ENCODE data around the gene COL11A1.

Gene COL11A1

DNA sequence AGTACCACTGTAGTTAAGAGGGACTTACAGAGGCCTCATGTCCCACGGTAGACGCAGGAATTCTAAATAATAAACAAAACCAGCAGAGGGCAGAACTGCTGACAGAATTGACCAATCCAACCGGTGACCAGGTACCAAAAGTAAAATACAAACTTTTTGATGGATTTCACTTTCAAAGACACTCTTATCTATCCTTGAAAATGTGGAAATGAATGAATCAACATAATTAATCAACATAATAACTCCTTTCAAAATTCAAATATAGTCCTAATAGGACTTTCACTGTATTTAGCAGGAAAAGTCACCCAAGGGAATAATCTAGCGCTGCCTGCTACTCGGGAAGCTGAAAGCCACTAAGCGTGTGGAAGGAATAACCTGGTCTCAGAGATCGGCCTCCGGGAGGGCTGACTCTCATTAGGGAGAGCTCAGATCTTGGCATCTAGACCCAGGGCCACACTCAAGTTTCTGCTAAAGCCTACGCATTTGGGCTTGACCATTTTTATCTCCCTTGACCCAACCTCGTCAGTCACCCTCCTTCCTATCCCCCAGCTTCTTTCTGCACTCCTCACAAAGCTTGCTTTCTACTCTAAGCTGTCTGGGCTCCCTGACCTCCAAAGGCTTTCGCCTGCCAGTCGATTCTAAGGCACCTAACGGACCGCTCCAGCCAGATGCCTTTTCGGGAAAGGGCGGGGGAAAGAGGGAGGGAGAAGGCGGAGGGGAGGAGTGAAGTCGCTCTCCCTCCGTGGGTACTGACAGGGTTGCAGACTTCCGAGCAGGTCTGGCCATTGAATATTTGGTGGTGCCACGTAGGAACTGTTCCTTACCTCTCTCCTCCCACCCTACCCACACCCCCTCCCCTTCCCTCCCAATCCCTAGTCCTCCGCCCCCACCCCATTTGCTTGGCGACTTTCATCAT, 1.6 kb downstream of the COL11A1 start:
- peak; percentile 33 for DNase-seq
- no peaks in the 10 kb centered on the region for H3K27me3 ChIP-seq (ENCODE audit: insufficient read depth, low read depth, severe bottlenecking)
- no peak overlapping the region for H3K27ac ChIP-seq
- no peaks in the 10 kb centered on the region for H3K9me3 ChIP-seq (ENCODE audit: severe bottlenecking)
- H3K36me3 ChIP-seq, result no peaks in the 10 kb centered on the region
- peak overlapping the region; percentile 53 for H3K4me3 ChIP-seq (ENCODE audit: low read depth, low read length)
- TF ChIP-seq, protein P1, sequence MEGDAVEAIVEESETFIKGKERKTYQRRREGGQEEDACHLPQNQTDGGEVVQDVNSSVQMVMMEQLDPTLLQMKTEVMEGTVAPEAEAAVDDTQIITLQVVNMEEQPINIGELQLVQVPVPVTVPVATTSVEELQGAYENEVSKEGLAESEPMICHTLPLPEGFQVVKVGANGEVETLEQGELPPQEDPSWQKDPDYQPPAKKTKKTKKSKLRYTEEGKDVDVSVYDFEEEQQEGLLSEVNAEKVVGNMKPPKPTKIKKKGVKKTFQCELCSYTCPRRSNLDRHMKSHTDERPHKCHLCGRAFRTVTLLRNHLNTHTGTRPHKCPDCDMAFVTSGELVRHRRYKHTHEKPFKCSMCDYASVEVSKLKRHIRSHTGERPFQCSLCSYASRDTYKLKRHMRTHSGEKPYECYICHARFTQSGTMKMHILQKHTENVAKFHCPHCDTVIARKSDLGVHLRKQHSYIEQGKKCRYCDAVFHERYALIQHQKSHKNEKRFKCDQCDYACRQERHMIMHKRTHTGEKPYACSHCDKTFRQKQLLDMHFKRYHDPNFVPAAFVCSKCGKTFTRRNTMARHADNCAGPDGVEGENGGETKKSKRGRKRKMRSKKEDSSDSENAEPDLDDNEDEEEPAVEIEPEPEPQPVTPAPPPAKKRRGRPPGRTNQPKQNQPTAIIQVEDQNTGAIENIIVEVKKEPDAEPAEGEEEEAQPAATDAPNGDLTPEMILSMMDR (IDR thresholded peaks at IDR 0.05; ENCODE audit: low read depth, low read length), result peak; percentile 34; the same call in 1 of the 2 replicates

- Histone ChIP-seq H3K9me3 (ENCODE audit: severe bottlenecking) (no peaks in the 10 kb centered on the region), H3K36me3 (no peaks in the 10 kb centered on the region), H3K27ac (no peak overlapping the region), H3K4me3 (ENCODE audit: low read depth, low read length) (no peak overlapping the region), H3K27me3 (ENCODE audit: insufficient read depth, low read depth, severe bottlenecking) (no peaks in the 10 kb centered on the region)
- TF ChIP-seq, protein P1 (IDR thresholded peaks at IDR 0.05; ENCODE audit: low read depth, low read length), result no peak
- DNase-seq, result no peak
Measured at GRCh38 chr1:103101399-103101798, 6.9 kb downstream of the COL11A1 start.

DNA sequence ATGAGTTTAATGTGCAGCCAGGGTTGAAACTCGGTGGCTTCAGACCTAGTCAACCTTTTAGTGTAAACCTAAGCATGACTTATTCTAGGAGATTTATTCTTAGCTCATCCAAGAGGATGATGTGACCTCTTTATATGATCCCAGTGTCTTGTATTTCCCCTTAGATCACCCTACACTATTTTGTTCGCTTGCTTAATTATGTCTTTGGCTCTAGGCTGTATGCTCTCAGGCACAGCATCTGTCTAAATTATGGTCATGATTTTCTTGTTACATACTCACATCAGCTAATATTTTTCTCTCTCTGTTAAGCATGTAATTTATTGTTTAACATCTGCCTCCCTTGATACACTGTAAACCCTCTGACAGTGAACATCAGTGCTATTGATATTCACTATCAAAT, 19.1 kb downstream of the COL11A1 start:
- Histone ChIP-seq H3K36me3 (no peaks in the 10 kb centered on the region), H3K9me3 (ENCODE audit: severe bottlenecking) (no peaks in the 10 kb centered on the region), H3K27me3 (ENCODE audit: insufficient read depth, low read depth, severe bottlenecking) (no peaks in the 10 kb centered on the region), H3K27ac (no peak overlapping the region), H3K4me3 (ENCODE audit: low read depth, low read length) (no peak overlapping the region)
- DNase-seq, result no peak
- TF ChIP-seq, protein P1 (IDR thresholded peaks at IDR 0.05; ENCODE audit: low read depth, low read length), result no peak

DNA sequence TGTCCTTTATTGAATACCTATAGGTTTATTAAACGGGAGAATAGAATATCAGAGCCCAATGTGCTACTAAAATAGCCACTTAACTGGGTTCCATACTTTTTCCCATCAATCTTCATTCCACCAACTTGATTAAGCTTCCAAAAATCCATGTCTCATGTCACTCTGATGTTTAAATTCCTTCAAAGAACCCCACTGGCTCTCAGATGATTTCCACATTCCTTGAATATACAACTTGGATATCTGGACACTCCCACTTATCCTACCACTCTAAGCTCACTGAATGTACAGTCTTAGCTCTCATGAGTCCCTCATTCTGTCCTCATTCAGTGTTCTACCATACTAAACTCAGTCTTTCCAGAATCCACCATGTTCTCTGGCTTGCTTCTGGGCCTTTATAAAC, 21.1 kb downstream of the COL11A1 start:
- TF ChIP-seq, protein P1 (IDR thresholded peaks at IDR 0.05; ENCODE audit: low read depth, low read length), result no peak
- H3K36me3 ChIP-seq, result no peaks in the 10 kb centered on the region
- DNase-seq, result no peak

GRCh38 chr1:103084181-103084580, 24.1 kb downstream of the COL11A1 start:
- no peaks in the 10 kb centered on the region for H3K9me3 ChIP-seq (ENCODE audit: severe bottlenecking)
- no peak overlapping the region for H3K27ac ChIP-seq
- no peak for DNase-seq
- H3K36me3 ChIP-seq, result no peaks in the 10 kb centered on the region
- H3K27me3 ChIP-seq (ENCODE audit: insufficient read depth, low read depth, severe bottlenecking), result no peaks in the 10 kb centered on the region
- no peak overlapping the region for H3K4me3 ChIP-seq (ENCODE audit: low read depth, low read length)
- TF ChIP-seq, protein P1 (IDR thresholded peaks at IDR 0.05; ENCODE audit: low read depth, low read length), result no peak

More for the DNA sequence above, 21.1 kb downstream of the COL11A1 start:
- no peaks in the 10 kb centered on the region for H3K9me3 ChIP-seq (ENCODE audit: severe bottlenecking)
- H3K27me3 ChIP-seq (ENCODE audit: insufficient read depth, low read depth, severe bottlenecking), result no peaks in the 10 kb centered on the region
- no peak overlapping the region for H3K27ac ChIP-seq
- no peak overlapping the region for H3K4me3 ChIP-seq (ENCODE audit: low read depth, low read length)
